Pancreas (tissue), 10 donors: Measurements from ENCODE around the gene PARD6A. TPM values are rescaled to one million over a fixed set of nuclear protein-coding genes. Genes with fewer than 3 reads are reported as not detected.

Experiments used
- ATAC-seq, 4 donors: fragments of 200-7000 bp; cut with Tn5 transposase; one replicate each; pipeline versions ENCODE4 v1.8.0 to v1.9.1; 2020; ENCODE audit warnings: mild to moderate bottlenecking in 4 of 4, moderate library complexity in 4 of 4
- DNase-seq, 6 donors: peaks; one replicate each; pipeline ENCODE4 v3.0.0-alpha.2; 2020
- FAIRE-seq: peaks from 2 replicates; lab custom pipeline; 2012; peaks lifted over from hg19 to GRCh38; lab: Jason Lieb, UNC
- H3K27ac ChIP-seq, 4 donors: fragments of 200-600 bp; sonication (generic); 1 replicate in 3 of 4; 2 replicates in 1 of 4; pipeline versions ENCODE4 v1.5.0 to v1.8.0; 2020
- H3K27me3 ChIP-seq, 4 donors: fragments of 200-600 bp; one replicate each; pipeline ENCODE4 v1.8.0; 2021
- H3K36me3 ChIP-seq, 3 donors: fragments of 200-600 bp; sonication (generic) in 1 of 3; one replicate each; pipeline versions ENCODE4 v1.5.0 to v1.8.0; 2020 to 2021
- H3K4me1 ChIP-seq, 3 donors: fragments of 200-600 bp; one replicate each; pipeline ENCODE4 v1.8.0; 2021
- H3K4me3 ChIP-seq, 4 donors: fragments of 200-600 bp; sonication (generic) in 2 of 4; one replicate each; pipeline versions ENCODE4 v1.5.0 to v1.8.0; 2020 to 2021
- H3K9me3 ChIP-seq, 4 donors: fragments of 200-600 bp; one replicate each; pipeline ENCODE4 v1.8.0; 2021
- WGBS, 2 donors: extraction: QIAGEN DNeasy Blood & Tissue Kit; methylation state at CpG; one replicate each; pipeline ENCODE4 v1.1.7; 2013; 5-methylcytosine and 5-hydroxymethylcytosine counted together
- intact Hi-C, 3 donors: fragments of 100-400 bp; cut with DNase I; formaldehyde crosslinking; loops; one replicate each; pipeline versions ENCODE4 v1.11.1 to v1.14.2; 2022
- polyA plus RNA-seq, 2 donors: library from polyadenylated mRNA; stranded (reverse); fragments of 200-250 nt; gene quantifications; one replicate each; pipeline ENCODE4 v1.2.3, GENCODE V29; 2013
- total RNA-seq, 6 donors: library from RNA; stranded (reverse); fragmentation: NEBNext Ultra II Directional in 4 of 6; extraction: Animal tissue kit (Norgen Biotek cat#: 25700) in 4 of 6; gene quantifications; one replicate each; pipeline versions ENCODE4 v1.2.1 to v1.2.4, GENCODE V29; 2021 to 2023
- TF ChIP-seq, protein P1 (sequence below), 4 donors: fragments of 200-600 bp; sonication (generic) in 3 of 4; IDR thresholded peaks; one replicate each; pipeline versions ENCODE4 v1.5.0 to v1.8.0; 2021; ENCODE audit warnings: antibody characterized with exemption in 4 of 4
- donor health status: healthy with polysubstance abuse.
- donor health status: DM: no; HTN: no; CAD: no; lungs with moderate emphysema.
- donor health status: DM: no; HTN: no; CAD: no.
- donor health status: control.
- donor health status: control.
- donor health status: Bipolar disorder and iron deficiency.
- donor health status: DM: yes; HTN: yes; CAD: no.
- donor health status: DM: no; HTN: no; CAD: no.
- donor health status: DM: no; HTN: no; CAD: no.
- donor health status: DM: yes; HTN: yes; CAD: no.

The PARD6A gene
- total and polyA plus RNA-seq, 8 donors, result 8.6 to 18.2 (median 14.9) TPM

- Histone ChIP-seq H3K27me3 (peaks cover 0 to 7% (median 0%) of the 10 kb centered on the region in 4 donors), H3K9me3 (no peaks in the 10 kb centered on the region), H3K27ac (no peak overlapping the region), H3K4me1 (peaks cover 0 to 8% (median 6%) of the 10 kb centered on the region in 3 donors), H3K4me3 (no peak overlapping the region), H3K36me3 (no peaks in the 10 kb centered on the region)
- intact Hi-C loops, result no loop called here
- ATAC-seq (no peak), FAIRE-seq (no peak), DNase-seq (peak in 3 of 6 donors; percentile 16 to 65 (median 53))
- TF ChIP-seq, protein P1, sequence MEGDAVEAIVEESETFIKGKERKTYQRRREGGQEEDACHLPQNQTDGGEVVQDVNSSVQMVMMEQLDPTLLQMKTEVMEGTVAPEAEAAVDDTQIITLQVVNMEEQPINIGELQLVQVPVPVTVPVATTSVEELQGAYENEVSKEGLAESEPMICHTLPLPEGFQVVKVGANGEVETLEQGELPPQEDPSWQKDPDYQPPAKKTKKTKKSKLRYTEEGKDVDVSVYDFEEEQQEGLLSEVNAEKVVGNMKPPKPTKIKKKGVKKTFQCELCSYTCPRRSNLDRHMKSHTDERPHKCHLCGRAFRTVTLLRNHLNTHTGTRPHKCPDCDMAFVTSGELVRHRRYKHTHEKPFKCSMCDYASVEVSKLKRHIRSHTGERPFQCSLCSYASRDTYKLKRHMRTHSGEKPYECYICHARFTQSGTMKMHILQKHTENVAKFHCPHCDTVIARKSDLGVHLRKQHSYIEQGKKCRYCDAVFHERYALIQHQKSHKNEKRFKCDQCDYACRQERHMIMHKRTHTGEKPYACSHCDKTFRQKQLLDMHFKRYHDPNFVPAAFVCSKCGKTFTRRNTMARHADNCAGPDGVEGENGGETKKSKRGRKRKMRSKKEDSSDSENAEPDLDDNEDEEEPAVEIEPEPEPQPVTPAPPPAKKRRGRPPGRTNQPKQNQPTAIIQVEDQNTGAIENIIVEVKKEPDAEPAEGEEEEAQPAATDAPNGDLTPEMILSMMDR (IDR thresholded peaks at IDR 0.05), result no peak
- 45 to 46% methylated on average over 35 of the region's 35 CpGs for whole genome bisulfite sequencing, 2 donors
Measured at GRCh38 chr16:67648764-67649407, 11.9 kb upstream of the PARD6A start.

GRCh38 chr16:67649494-67649931 lies 11.2 kb upstream of the PARD6A start:
- intact Hi-C loops, result no loop called here
- 27 to 30% methylated on average over 31 to 34 of the region's 34 CpGs for WGBS, 2 donors
- peaks cover 0 to 7% (median 0%) of the 10 kb centered on the region in 4 donors for H3K27me3 ChIP-seq
- DNase-seq (peak in 3 of 6 donors; percentile 39 to 72 (median 56)), FAIRE-seq (no peak), ATAC-seq (no peak)
- no peak overlapping the region for H3K27ac ChIP-seq
- H3K36me3 ChIP-seq, result no peaks in the 10 kb centered on the region
- no peaks in the 10 kb centered on the region for H3K9me3 ChIP-seq
- H3K4me3 ChIP-seq, result no peak overlapping the region
- TF ChIP-seq, protein P1 (IDR thresholded peaks at IDR 0.05), result no peak
- peaks cover 0 to 8% (median 6%) of the 10 kb centered on the region in 3 donors for H3K4me1 ChIP-seq

- DNase-seq (no peak), ATAC-seq (no peak), FAIRE-seq (no peak)
- no peak overlapping the region for H3K27ac ChIP-seq
- H3K9me3 ChIP-seq, result no peaks in the 10 kb centered on the region
- peaks cover 0 to 7% (median 0%) of the 10 kb centered on the region in 4 donors for H3K27me3 ChIP-seq
- H3K4me1 ChIP-seq, result peaks cover 0 to 8% (median 6%) of the 10 kb centered on the region in 3 donors
- no peak overlapping the region for H3K4me3 ChIP-seq
- intact Hi-C loops, result no loop called here
- no peaks in the 10 kb centered on the region for H3K36me3 ChIP-seq
- 67% methylated on average over 8 of the region's 8 CpGs for WGBS, 2 donors
- TF ChIP-seq, protein P1 (IDR thresholded peaks at IDR 0.05), result no peak
Measured at GRCh38 chr16:67650023-67650422, 10.7 kb upstream of the PARD6A start.

DNA sequence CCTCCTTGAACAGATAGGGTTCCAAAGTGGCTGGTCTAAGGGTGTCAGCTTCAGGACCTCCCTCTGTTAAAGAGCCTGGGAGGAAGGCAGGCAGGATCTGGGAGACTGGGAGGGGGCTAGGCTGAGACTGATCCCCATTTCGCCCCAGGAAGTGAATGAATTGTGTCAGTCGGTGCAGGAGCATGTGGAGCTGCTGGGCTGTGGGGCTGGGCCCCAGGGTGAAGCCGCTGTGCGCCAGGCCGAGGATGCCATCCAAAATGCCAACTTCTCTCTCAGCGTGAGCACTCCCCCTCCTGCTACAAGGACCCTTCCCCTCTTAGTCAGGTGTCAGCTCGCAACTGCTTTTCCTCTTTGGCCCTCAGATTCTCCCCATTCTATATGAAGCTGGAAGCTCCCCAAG lies 9.7 kb upstream of the PARD6A start:
- WGBS, 2 donors, result 87 to 91% methylated on average over 7 of the region's 7 CpGs
- intact Hi-C loops, result no loop called here
- Histone ChIP-seq H3K4me1 (peaks cover 0 to 8% (median 6%) of the 10 kb centered on the region in 3 donors), H3K4me3 (no peak overlapping the region), H3K27me3 (peaks cover 0 to 7% (median 0%) of the 10 kb centered on the region in 4 donors), H3K9me3 (no peaks in the 10 kb centered on the region), H3K36me3 (no peaks in the 10 kb centered on the region), H3K27ac (no peak overlapping the region)
- ATAC-seq (no peak), FAIRE-seq (no peak), DNase-seq (no peak)
- TF ChIP-seq, protein P1 (IDR thresholded peaks at IDR 0.05), result no peak

DNA sequence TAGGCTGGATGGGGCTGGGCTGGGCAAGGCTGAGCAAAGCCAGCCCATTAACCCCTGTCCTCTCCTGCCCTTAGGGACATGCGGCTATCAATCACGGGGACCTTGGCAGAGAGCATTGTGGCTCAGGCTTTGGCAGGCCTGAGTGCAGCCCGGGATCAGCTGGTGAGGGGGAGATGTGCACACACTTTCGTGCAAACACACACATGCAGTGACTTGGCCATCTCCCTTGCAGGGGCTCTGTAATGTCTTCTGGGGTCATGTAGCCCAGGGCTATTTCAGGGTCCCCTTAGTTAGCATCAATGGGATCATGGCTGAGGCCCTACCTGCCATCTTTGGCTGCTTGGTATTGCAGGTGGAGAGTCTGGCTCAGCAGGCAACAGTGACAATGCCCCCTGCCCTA lies 8.9 kb upstream of the PARD6A start:
- Histone ChIP-seq H3K9me3 (no peaks in the 10 kb centered on the region), H3K27ac (no peak overlapping the region), H3K4me1 (peaks cover 0 to 8% (median 6%) of the 10 kb centered on the region in 3 donors), H3K4me3 (no peak overlapping the region), H3K36me3 (no peaks in the 10 kb centered on the region), H3K27me3 (peaks cover 0 to 7% (median 0%) of the 10 kb centered on the region in 4 donors)
- TF ChIP-seq, protein P1 (IDR thresholded peaks at IDR 0.05), result no peak
- DNase-seq, result no peak
- ATAC-seq, result no peak
- no peak for FAIRE-seq
- intact Hi-C loops, result no loop called here
- WGBS, 2 donors, result 86 to 94% methylated on average over 4 of the region's 4 CpGs
